DLD1 (cell line): Measurements from ENCODE around the gene UBQLN3.

ENCODE experiments used
- in situ Hi-C: cut with HindIII; loops from 2 replicates; pipeline ENCODE4 v1.10.0; 2017; ENCODE audit warnings: low sequenced_read_pairs

Gene UBQLN3

GRCh38 chr11:5507177-5507932 is 2.4 kb downstream of the UBQLN3 start:
- in situ Hi-C loops, result no loop called here

GRCh38 chr11:5505363-5506048 is 4.3 kb downstream of the UBQLN3 start:
- in situ Hi-C loops, result no loop called here

DNA sequence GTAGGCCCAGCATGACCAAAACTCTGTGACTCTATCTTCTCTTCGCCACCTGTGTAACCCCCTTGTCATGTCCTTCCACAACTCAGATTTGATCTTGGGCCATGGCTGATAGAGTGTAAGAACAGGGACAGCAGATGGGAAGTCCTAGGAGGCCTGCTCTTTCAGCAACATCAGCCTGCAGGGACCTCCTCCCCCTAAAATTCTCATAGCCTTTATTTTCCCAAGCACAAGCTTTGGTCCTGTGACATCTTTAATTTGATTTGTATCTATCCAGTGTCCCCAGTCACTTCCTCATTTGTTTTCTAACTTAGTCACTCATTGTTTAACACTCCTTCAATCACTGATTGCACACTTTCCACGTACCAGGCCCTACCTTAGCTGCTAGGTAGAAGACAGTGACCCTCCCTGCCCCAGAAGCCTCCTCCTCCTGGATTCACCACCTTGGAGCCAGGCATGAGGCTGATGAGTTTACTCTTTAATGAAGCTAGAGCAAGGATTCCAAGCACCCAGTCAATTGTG is 5.3 kb downstream of the UBQLN3 start:
- in situ Hi-C loops, result no loop called here

GRCh38 chr11:5500393-5500801 is 9.4 kb downstream of the UBQLN3 start:
- in situ Hi-C loops, result no loop called here

GRCh38 chr11:5499671-5500070 is 10.1 kb downstream of the UBQLN3 start:
- in situ Hi-C loops, result no loop called here

GRCh38 chr11:5489576-5490357 is 20.0 kb downstream of the UBQLN3 start:
- in situ Hi-C loops, result no loop called here

DNA sequence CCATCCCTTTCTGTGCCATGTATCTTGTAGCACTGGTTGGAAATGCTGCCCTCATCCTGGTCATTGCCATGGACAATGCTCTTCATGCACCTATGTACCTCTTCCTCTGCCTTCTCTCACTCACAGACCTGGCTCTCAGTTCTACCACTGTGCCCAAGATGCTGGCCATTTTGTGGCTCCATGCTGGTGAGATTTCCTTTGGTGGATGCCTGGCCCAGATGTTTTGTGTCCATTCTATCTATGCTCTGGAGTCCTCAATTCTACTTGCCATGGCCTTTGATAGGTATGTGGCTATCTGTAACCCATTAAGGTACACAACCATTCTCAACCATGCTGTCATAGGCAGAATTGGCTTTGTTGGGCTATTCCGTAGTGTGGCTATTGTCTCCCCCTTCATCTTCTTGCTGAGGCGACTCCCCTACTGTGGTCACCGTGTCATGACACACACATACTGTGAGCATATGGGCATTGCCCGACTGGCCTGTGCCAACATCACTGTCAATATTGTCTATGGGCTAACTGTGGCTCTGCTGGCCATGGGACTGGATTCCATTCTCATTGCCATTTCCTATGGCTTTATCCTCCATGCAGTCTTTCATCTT is 20.9 kb downstream of the UBQLN3 start:
- in situ Hi-C loops, result no loop called here

- in situ Hi-C loops, result no loop called here
These were observed 21.4 kb downstream of the UBQLN3 start, which contains the start of gene OR52D1 for GRCh38 chr11:5488385-5488784. TSS of gene OR52D1 (plus strand) at chr11:5488685. CDS start at chr11:5488707, 22 bp downstream.

GRCh38 chr11:5486421-5486820 is 23.3 kb downstream of the UBQLN3 start:
- in situ Hi-C loops, result no loop called here

- in situ Hi-C loops, result no loop called here
These were observed 23.8 kb downstream of the UBQLN3 start for GRCh38 chr11:5486003-5486402.

DNA sequence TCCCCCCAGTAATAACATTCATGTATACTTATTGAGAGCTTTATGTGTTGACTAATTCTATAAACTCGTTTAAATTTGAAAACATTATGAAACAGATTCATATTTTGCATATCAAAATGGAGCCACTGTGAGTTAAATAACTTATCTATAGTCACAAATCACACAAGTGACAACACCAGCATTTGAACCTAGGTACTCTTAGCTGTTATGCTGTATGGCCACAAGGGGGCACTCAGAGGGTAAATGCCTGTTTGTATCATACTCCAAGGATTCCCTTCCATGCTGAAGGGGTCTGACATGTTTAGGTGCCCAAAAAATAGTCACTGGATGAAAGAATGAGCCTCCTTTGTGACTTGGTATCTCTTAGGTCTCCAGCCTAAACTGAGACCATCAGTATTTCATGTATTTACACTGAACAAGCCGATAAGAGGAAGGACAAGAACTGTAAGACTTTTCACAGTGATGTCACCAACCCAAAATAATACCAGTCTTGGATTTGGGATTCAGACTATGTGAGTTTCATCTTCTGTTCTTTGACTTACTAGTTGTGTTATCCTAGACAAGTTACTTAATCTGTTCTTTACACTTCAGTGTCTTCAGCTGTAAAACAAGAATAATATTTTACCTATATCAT is 33.5 kb downstream of the UBQLN3 start:
- in situ Hi-C loops, result no loop called here

- in situ Hi-C loops, result no loop called here
These were observed 35.8 kb downstream of the UBQLN3 start for GRCh38 chr11:5473921-5474320.

DNA sequence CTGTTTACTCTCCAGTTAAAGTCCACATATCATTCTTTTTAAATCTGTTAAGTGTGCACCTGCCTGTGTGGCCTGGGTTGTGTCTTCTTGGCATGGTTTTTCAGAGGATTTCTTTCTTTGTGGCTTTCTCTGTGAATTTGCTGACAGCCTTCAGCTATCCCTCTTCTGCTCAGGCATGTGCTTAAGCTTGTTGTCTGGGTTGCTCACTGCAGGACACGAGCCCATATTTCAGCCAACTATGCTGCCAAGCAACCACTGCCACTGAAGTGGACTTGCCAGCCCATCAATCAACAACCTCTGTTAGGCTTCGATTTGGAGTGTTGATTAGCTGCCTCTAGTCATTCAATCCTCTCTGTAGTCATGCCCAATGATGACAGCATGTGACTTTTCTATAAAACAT is 42.2 kb downstream of the UBQLN3 start:
- in situ Hi-C loops, result no loop called here

DNA sequence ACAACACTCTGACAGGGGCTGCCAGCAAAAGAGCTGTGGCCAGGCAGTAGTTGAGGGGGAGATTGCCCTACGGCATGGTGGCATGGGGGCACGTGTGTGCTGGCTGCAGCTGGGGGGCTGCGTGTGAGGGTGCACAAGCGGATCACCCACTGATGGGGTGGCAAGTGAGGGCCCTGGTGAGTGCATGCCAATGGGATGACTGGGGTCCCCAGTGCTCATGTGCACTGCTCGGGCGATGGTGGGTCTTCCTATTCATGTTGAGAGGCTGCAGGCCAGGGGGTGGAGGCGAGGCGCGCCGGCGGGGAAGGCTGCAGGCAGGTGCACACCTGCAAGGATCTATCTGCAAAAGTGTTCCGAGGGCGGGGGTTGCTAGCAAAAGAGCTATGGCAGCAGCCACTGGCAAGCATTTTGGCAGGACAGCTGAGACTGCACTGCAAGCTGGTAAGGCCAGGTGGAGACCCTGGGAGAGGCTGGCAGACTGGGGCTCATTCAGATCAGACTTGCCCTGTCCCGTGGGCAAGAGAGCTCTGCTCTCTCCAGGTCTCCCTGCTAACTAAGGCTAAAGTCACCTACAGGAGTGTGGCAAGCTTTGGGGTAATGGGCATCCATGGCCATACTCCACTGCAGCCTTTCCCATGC is 48.7 kb downstream of the UBQLN3 start:
- in situ Hi-C loops, result no loop called here
